ENCODE results near the gene SEC14L5. TPM values are rescaled to one million over a fixed set of nuclear protein-coding genes. Genes with fewer than 3 reads are reported as not detected.

Gene SEC14L5
- total and polyA plus RNA-seq, 2 of the 4 experiments (the other 2 are of a cell fraction) = 0.07 TPM; not detected in 1

GRCh38 chr16:4980691-4981090 is 22.6 kb downstream of the SEC14L5 start:
- no peak overlapping the region for H3K18ac ChIP-seq (ENCODE audit: low read depth, low read length)
- H3K23ac ChIP-seq (ENCODE audit: low read depth, low read length) = no peak overlapping the region
- DNase-seq = no peak
- no peaks in the 10 kb centered on the region for H3K4me1 ChIP-seq (ENCODE audit: control insufficient read depth, insufficient read depth, low read length)
- H3K36me3 ChIP-seq (ENCODE audit: control insufficient read depth, insufficient read depth, low read length) = no peaks in the 10 kb centered on the region
- in situ Hi-C loops (cut with MboI; ENCODE audit: low sequenced_read_pairs) (no loop called here), intact Hi-C loops (cut with micrococcal nuclease) (no loop called here), dilution Hi-C loops (cut with HindIII; ENCODE audit: low sequenced_read_pairs, unreplicated experiment) (no loop called here)
- no peak overlapping the region for H3K4ac ChIP-seq (ENCODE audit: low read depth, low read length)
- ATAC-seq (ENCODE audit: low read depth) = no peak
- H2AFZ ChIP-seq (replicated peaks; ENCODE audit: low read length, poor library complexity) = no peak overlapping the region
- no peaks in the 10 kb centered on the region for H3K9me3 ChIP-seq (ENCODE audit: control insufficient read depth, insufficient read depth, low read length)
- BruUV-seq (replicated peaks) = no TSS peak
- H2BK120ac ChIP-seq (ENCODE audit: low read depth, low read length) = no peak overlapping the region
- H2AK5ac ChIP-seq (ENCODE audit: low read depth, low read length) = no peak overlapping the region
- TF ChIP-seq FOS (IDR thresholded peaks at IDR 0.05; ENCODE audit: low read depth, low read length) = no peak
- TF ChIP-seq MAFK (IDR thresholded peaks at IDR 0.05; ENCODE audit: low read depth, low read length) = no peak
- no peak for TF ChIP-seq CTCF (conservative IDR thresholded peaks at IDR 0.05; ENCODE audit: low read depth, low read length)
- no peak for TF ChIP-seq NFE2L2 (IDR thresholded peaks at IDR 0.05; ENCODE audit: low read depth, low read length)
- TF ChIP-seq CEBPB (IDR thresholded peaks at IDR 0.05; ENCODE audit: low read depth, low read length) = no peak
- no peak for TF ChIP-seq POLR2A (IDR thresholded peaks at IDR 0.05; ENCODE audit: low read depth, low read length)
- no peak for TF ChIP-seq USF2 (IDR thresholded peaks at IDR 0.05; ENCODE audit: low read depth, low read length)
- no peak for TF ChIP-seq BHLHE40 (IDR thresholded peaks at IDR 0.05; ENCODE audit: low read depth, low read length)
- no peak for TF ChIP-seq CHD1 (IDR thresholded peaks at IDR 0.05; ENCODE audit: low read depth, low read length)
- no peaks in the 10 kb centered on the region for H3K9me1 ChIP-seq (ENCODE audit: insufficient read depth, low read length)
- H2BK5ac ChIP-seq (ENCODE audit: low read depth, low read length, poor library complexity, severe bottlenecking) = no peak overlapping the region
- H3K27ac ChIP-seq (ENCODE audit: insufficient read depth, low read length) = no peak overlapping the region
- no peak overlapping the region for H2BK15ac ChIP-seq (ENCODE audit: low read depth, low read length)
- no peak overlapping the region for H4K5ac ChIP-seq (ENCODE audit: low read depth, low read length)
- no peak overlapping the region for H2BK20ac ChIP-seq (ENCODE audit: low read depth, low read length)
- CTCF ChIA-PET = no interaction called here
- peaks cover 21% of the 10 kb centered on the region for H3K27me3 ChIP-seq (ENCODE audit: control insufficient read depth, insufficient read depth, low read length)
- no peak overlapping the region for H3K9ac ChIP-seq (ENCODE audit: low read depth, low read length)
- no peak overlapping the region for H3K56ac ChIP-seq (ENCODE audit: extremely low read depth, insufficient read depth, low read length)
- H3K79me1 ChIP-seq (ENCODE audit: low read depth in 1 of 2, low read length in 2 of 2) = no peaks in the 10 kb centered on the region
- no CpG with 5 or more reads among the region's 10 CpGs for WGBS, 2 experiments (ENCODE audit: extremely low coverage in 2 of 2, insufficient read length in 1 of 2)
- no peak overlapping the region for H4K8ac ChIP-seq (ENCODE audit: low read depth in 2 of 2, low read length in 2 of 2)
- no peak overlapping the region for H4K91ac ChIP-seq (ENCODE audit: insufficient read depth, low read depth, low read length)
- POLR2A ChIA-PET (ENCODE audit: unreplicated experiment) = no interaction called here
- H3K4me2 ChIP-seq (ENCODE audit: low read depth, low read length) = no peak overlapping the region
- H3K14ac ChIP-seq (replicated peaks; ENCODE audit: low read depth, low read length) = no peak overlapping the region
- H2AK9ac ChIP-seq (replicated peaks; ENCODE audit: low read depth, low read length, poor library complexity) = no peak overlapping the region
- no peaks in the 10 kb centered on the region for H4K20me1 ChIP-seq (ENCODE audit: insufficient read depth, low read length)
- no peak overlapping the region for H3K4me3 ChIP-seq (ENCODE audit: insufficient read depth, low read depth, low read length)
